C4-2B (cell line): ENCODE results near the gene BCR.

Experiments used
- H3K27ac ChIP-seq: fragments of 450-650 bp; 2 replicates; pipeline ENCODE4 v1.5.1; 2017
- CTCF ChIP-seq: fragments of 450-650 bp; conservative IDR thresholded peaks from 2 replicates; pipeline ENCODE4 v1.5.1; 2017; ENCODE audit warnings: mild to moderate bottlenecking
- ZFX ChIP-seq: fragments of 450-650 bp; IDR thresholded peaks from 2 replicates; pipeline ENCODE4 v1.6.1; 2017

The BCR gene

GRCh38 chr22:23259916-23260644 is 79.8 kb downstream of the BCR start:
- TF ChIP-seq CTCF = no peak
- no peak for TF ChIP-seq ZFX
- no peak overlapping the region for H3K27ac ChIP-seq

- H3K27ac ChIP-seq = no peak overlapping the region
- TF ChIP-seq ZFX = no peak
- no peak for TF ChIP-seq CTCF
These were observed 80.6 kb downstream of the BCR start for GRCh38 chr22:23260645-23261581.

GRCh38 chr22:23261900-23262450 is 81.7 kb downstream of the BCR start:
- no peak overlapping the region for H3K27ac ChIP-seq
- TF ChIP-seq ZFX = no peak
- no peak for TF ChIP-seq CTCF

- no peak for TF ChIP-seq ZFX
- TF ChIP-seq CTCF = no peak
- H3K27ac ChIP-seq = no peak overlapping the region
These were observed 82.4 kb downstream of the BCR start for GRCh38 chr22:23262518-23263332.

GRCh38 chr22:23263651-23264555 is 83.6 kb downstream of the BCR start:
- H3K27ac ChIP-seq = no peak overlapping the region
- TF ChIP-seq CTCF = no peak
- TF ChIP-seq ZFX = no peak

GRCh38 chr22:23264610-23265367 is 84.5 kb downstream of the BCR start:
- TF ChIP-seq ZFX (no peak), CTCF (no peak)
- no peak overlapping the region for H3K27ac ChIP-seq
